ENCODE measurements around the gene TMA7B. TPM values are rescaled to one million over a fixed set of nuclear protein-coding genes. Genes with fewer than 3 reads are reported as not detected.
"Not testable (repeated sequence)": the region's sequence is repeated elsewhere in the genome, so short reads cannot be mapped to it uniquely, and the experiment has no call there.

TMA7B gene
- total and polyA plus RNA-seq, 2 experiments from 2014 or later: not detected

DNA sequence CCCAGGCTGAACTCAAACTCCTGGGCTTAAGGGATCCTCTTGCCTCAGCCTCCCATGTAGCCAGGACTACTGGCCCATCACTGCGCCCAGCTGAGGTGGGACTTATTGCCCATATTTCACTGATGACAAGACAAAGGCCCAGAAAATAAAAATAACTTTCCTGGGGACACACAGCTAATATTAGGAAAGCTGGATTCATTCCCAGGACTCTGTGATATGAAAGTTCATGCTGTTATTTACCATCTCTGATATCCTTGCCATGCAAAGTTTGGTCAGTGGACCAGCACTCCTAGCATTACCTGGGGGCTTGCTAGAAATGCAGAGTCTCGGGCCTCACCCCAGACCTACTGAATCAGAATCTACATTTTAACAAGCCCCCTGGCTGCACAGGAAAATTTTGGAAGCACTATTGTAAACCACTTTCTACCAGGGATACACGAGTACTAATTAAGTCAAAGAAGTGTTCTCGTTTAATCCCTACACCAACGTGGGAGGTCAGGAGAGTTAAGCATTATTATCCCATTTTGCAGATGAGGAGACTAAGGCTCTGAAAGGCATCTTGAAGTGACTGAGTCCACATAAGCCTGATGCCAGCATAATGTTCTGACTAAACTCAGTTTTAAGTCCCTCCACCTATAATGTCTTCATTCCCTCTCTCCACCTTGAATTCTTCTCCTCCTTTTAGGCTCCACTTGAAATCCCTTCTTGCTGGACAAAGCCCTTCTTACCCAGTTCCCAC lies 32.1 kb downstream of the TMA7B start:
- H3K27me3 ChIP-seq (replicated peaks; ENCODE audit: insufficient read depth): peaks cover 49% of the 10 kb centered on the region
- WGBS, 2 experiments (ENCODE audit: low coverage in 1 of 2, low lambda C conversion rate in 2 of 2, missing lambda C conversion rate in 2 of 2): 63 to 72% methylated on average over 5 of the region's 5 CpGs

DNA sequence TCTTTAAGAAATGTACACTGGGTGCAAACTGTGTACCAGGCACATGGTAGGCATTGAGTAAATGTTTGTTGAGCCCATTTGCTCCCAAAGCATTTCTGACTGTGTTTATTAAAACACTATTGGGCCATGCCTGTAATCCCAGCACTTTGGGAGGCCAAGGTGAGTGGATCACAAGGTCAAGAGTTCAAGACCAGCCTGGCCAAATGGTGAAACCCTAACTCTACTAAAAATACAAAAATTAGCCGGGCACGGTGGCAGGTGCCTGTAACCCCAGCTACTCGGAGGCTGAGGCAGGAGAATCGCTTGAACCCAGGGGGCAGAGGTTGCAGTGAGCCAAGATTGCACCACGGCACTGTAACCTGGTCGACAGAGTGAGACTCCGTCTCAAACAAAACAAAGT lies 32.7 kb downstream of the TMA7B start:
- H3K4me3 ChIP-seq; H3K36me3 ChIP-seq (ENCODE audit: low read depth); H3K9me2 ChIP-seq (ENCODE audit: insufficient read depth); DNase-seq; H4K20me1 ChIP-seq (ENCODE audit: insufficient read depth); H3K9ac ChIP-seq; H3K4me1 ChIP-seq (ENCODE audit: insufficient read depth); H3K79me2 ChIP-seq (ENCODE audit: insufficient read depth); H3F3A ChIP-seq (ENCODE audit: insufficient read depth); H3K27ac ChIP-seq; H3K4me2 ChIP-seq (ENCODE audit: unreplicated experiment); H3K9me3 ChIP-seq (ENCODE audit: low read depth); H2AFZ ChIP-seq; in situ Hi-C loops (cut with MboI): not testable (repeated sequence)
- 80 to 86% methylated on average over 7 of the region's 7 CpGs for WGBS, 2 experiments (ENCODE audit: low coverage in 1 of 2, low lambda C conversion rate in 2 of 2, missing lambda C conversion rate in 2 of 2)
- peaks cover 52% of the 10 kb centered on the region for H3K27me3 ChIP-seq (replicated peaks; ENCODE audit: insufficient read depth)

More for the DNA sequence above, 32.1 kb downstream of the TMA7B start:
- no peaks in the 10 kb centered on the region for H3K79me2 ChIP-seq (ENCODE audit: insufficient read depth)
- DNase-seq: no peak
- no peaks in the 10 kb centered on the region for H3K9me2 ChIP-seq (ENCODE audit: insufficient read depth)
- H3K4me2 ChIP-seq (ENCODE audit: unreplicated experiment): no peak overlapping the region
- no peaks in the 10 kb centered on the region for H4K20me1 ChIP-seq (ENCODE audit: insufficient read depth)
- H3K4me1 ChIP-seq (ENCODE audit: insufficient read depth): no peaks in the 10 kb centered on the region
- no peak overlapping the region for H3K4me3 ChIP-seq
- H3K27ac ChIP-seq: no peak overlapping the region
- no peaks in the 10 kb centered on the region for H3K36me3 ChIP-seq (ENCODE audit: low read depth)
- no peak overlapping the region for H2AFZ ChIP-seq
- in situ Hi-C loops (cut with MboI): no loop called here
- TF ChIP-seq EZH2phosphoT487 (IDR thresholded peaks at IDR 0.05; ENCODE audit: insufficient read depth, low read depth) (no peak), EZH2 (IDR thresholded peaks at IDR 0.05; ENCODE audit: insufficient read depth, poor library complexity, severe bottlenecking) (no peak)
- H3K9ac ChIP-seq: no peak overlapping the region
- no peaks in the 10 kb centered on the region for H3F3A ChIP-seq (ENCODE audit: insufficient read depth)
- no peaks in the 10 kb centered on the region for H3K9me3 ChIP-seq (ENCODE audit: low read depth)

DNA sequence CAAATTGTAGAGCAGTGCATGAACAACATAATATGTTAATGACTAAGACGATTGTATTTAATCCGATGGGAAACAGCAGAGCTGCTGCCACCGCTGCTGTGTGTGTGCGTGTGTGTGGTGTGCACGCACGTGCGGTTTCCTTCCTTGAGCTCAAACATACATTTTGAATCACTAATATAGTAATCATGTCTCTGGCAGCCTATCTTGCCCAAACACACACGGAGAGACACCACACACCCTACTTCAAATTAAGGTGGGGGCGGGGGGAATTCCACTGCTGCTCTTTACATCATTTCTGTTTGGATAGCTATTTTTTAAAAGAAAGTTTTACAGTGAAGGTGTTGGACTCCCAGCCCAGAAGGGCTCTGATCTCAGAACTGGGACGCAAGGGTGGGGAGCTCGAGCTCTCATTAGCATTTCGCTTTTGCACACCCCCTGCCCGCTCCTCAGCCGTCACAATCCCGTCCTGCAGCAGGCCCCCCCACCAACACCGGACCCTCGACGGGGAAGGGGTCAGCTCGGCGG lies 33.9 kb downstream of the TMA7B start:
- no peaks in the 10 kb centered on the region for H3F3A ChIP-seq (ENCODE audit: insufficient read depth)
- no peaks in the 10 kb centered on the region for H4K20me1 ChIP-seq (ENCODE audit: insufficient read depth)
- H3K36me3 ChIP-seq (ENCODE audit: low read depth): no peaks in the 10 kb centered on the region
- no peak overlapping the region for H3K9ac ChIP-seq
- no peak overlapping the region for H3K4me3 ChIP-seq
- 0 out of 2 replicates have a peak, but pooled peaks have one; percentile 33 for TF ChIP-seq EZH2phosphoT487 (IDR thresholded peaks at IDR 0.05; ENCODE audit: insufficient read depth, low read depth)
- peak; percentile 71 for TF ChIP-seq EZH2 (IDR thresholded peaks at IDR 0.05; ENCODE audit: insufficient read depth, poor library complexity, severe bottlenecking)
- no peak overlapping the region for H3K27ac ChIP-seq
- H2AFZ ChIP-seq: no peak overlapping the region
- no peaks in the 10 kb centered on the region for H3K79me2 ChIP-seq (ENCODE audit: insufficient read depth)
- in situ Hi-C loops (cut with MboI): no loop called here
- H3K4me2 ChIP-seq (ENCODE audit: unreplicated experiment): no peak overlapping the region
- WGBS, 2 experiments (ENCODE audit: low coverage in 1 of 2, low lambda C conversion rate in 2 of 2, missing lambda C conversion rate in 2 of 2): 38 to 46% methylated on average over 20 of the region's 20 CpGs
- no peaks in the 10 kb centered on the region for H3K9me3 ChIP-seq (ENCODE audit: low read depth)
- H3K9me2 ChIP-seq (ENCODE audit: insufficient read depth): no peaks in the 10 kb centered on the region
- no peaks in the 10 kb centered on the region for H3K4me1 ChIP-seq (ENCODE audit: insufficient read depth)
- H3K27me3 ChIP-seq (replicated peaks; ENCODE audit: insufficient read depth): peaks cover 52% of the 10 kb centered on the region
- no peak for DNase-seq

DNA sequence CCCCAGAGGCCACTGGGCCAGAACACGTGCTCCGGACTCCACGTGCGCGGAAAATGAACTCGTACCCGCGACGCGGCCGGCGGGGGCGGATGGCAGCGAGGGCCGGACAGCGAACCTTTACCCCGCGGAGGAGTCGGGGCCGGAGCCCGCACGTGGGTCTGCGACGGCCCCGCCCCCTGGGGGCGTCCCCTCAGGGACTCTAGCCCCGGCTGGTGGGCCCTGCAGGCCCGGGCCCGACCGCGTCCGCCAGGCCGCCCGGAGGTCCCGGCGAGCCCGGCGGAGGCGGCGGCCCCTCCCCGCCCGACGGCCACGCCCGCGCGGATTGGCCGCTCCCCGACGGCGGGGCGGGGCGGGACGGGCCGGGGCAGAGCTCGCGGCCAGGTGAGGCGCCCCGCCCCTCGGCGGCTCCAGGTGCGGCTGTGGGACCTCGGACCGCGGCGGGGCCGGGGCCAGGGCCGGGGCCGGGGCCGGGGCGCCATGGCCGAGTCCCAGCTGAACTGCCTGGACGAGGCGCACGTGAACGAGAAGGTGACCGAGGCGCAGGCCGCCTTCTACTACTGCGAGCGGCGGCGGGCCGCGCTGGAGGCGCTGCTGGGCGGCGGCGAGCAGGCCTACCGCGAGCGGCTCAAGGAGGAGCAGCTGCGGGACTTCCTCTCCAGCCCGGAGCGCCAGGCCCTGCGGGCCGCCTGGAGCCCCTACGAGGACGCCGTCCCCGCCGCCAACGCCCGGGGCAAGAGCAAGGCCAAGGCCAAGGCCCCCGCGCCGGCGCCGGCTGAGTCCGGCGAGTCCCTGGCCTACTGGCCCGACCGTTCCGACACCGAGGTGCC lies 34.6 kb downstream of the TMA7B start, which contains the start of gene FAM83F:
Gene FAM83F, plus strand, starts transcription at position 389 of the 827 bp plus-strand sequence. Its CDS starts 89 bp downstream, at position 478.
- Histone ChIP-seq H3K4me3 (no peak within 1 kb of the TSS), H3K9me3 (ENCODE audit: low read depth) (no peaks in the 10 kb centered on the region), H3K9me2 (ENCODE audit: insufficient read depth) (no peaks in the 10 kb centered on the region), H3K79me2 (ENCODE audit: insufficient read depth) (no peaks in the 10 kb centered on the region), H3K27me3 (replicated peaks; ENCODE audit: insufficient read depth) (peaks cover 52% of the 10 kb centered on the region), H3K27ac (no peak within 1 kb of the TSS), H2AFZ (no peak within 1 kb of the TSS), H3K4me2 (ENCODE audit: unreplicated experiment) (no peak within 1 kb of the TSS), H3K4me1 (ENCODE audit: insufficient read depth) (no peaks in the 10 kb centered on the region), H4K20me1 (ENCODE audit: insufficient read depth) (no peaks in the 10 kb centered on the region), H3F3A (ENCODE audit: insufficient read depth) (no peaks in the 10 kb centered on the region), H3K9ac (no peak within 1 kb of the TSS), H3K36me3 (ENCODE audit: low read depth) (no peaks in the 10 kb centered on the region)
- TF ChIP-seq EZH2 (IDR thresholded peaks at IDR 0.05; ENCODE audit: insufficient read depth, poor library complexity, severe bottlenecking) (no peak), EZH2phosphoT487 (IDR thresholded peaks at IDR 0.05; ENCODE audit: insufficient read depth, low read depth) (no peak)
- DNase-seq: no peak
- 12 to 16% methylated on average over 52 to 79 of the region's 115 CpGs for WGBS, 2 experiments (ENCODE audit: low coverage in 1 of 2, low lambda C conversion rate in 2 of 2, missing lambda C conversion rate in 2 of 2)
- in situ Hi-C loops (cut with MboI): no loop called here
